Stimulated activated memory B cell treated with anti-CD40 and anti-IgM and Interleukin-4, amounts not matched to agents 10 μg/mL and 1 μg/mL and 100 μg/mL, for 72 hours (primary cell): ENCODE measurements around the gene RPL29.

Experiments used
- ATAC-seq: fragments of 150-1000 bp; cut with Tn5 transposase; 2 replicates; pipeline ENCODE4 v1.10.0; 2021
- H3K27ac Mint-ChIP-seq: one replicate; pipeline ENCODE4 v1.8.0; 2022; ENCODE audit warnings: mild to moderate bottlenecking, mixed read lengths
- H3K27me3 Mint-ChIP-seq: one replicate; pipeline ENCODE4 v1.8.0; 2022; ENCODE audit warnings: mixed read lengths
- H3K36me3 Mint-ChIP-seq: one replicate; pipeline ENCODE4 v1.8.0; 2022; ENCODE audit warnings: mixed read lengths
- H3K4me1 Mint-ChIP-seq: one replicate; pipeline ENCODE4 v1.8.0; 2022; ENCODE audit warnings: mixed read lengths
- H3K4me3 Mint-ChIP-seq: one replicate; pipeline ENCODE4 v1.8.0; 2022; ENCODE audit warnings: mild to moderate bottlenecking, moderate library complexity, mixed read lengths
- H3K9me3 Mint-ChIP-seq: one replicate; pipeline ENCODE4 v1.8.0; 2022; ENCODE audit warnings: mixed read lengths

Gene RPL29

GRCh38 chr3:52020796-52021195, 25.1 kb upstream of the RPL29 start:
- H3K27ac Mint-ChIP-seq: no peak overlapping the region
- H3K9me3 Mint-ChIP-seq: no peaks in the 10 kb centered on the region
- no peak overlapping the region for H3K4me3 Mint-ChIP-seq
- ATAC-seq: no peak
- peaks cover 25% of the 10 kb centered on the region for H3K27me3 Mint-ChIP-seq
- no peaks in the 10 kb centered on the region for H3K36me3 Mint-ChIP-seq
- H3K4me1 Mint-ChIP-seq: peaks cover 36% of the 10 kb centered on the region

GRCh38 chr3:52019352-52020080, 23.8 kb upstream of the RPL29 start:
- H3K27ac Mint-ChIP-seq: no peak overlapping the region
- H3K9me3 Mint-ChIP-seq: no peaks in the 10 kb centered on the region
- H3K36me3 Mint-ChIP-seq: no peaks in the 10 kb centered on the region
- peaks cover 30% of the 10 kb centered on the region for H3K4me1 Mint-ChIP-seq
- peaks cover 23% of the 10 kb centered on the region for H3K27me3 Mint-ChIP-seq
- ATAC-seq: no peak
- H3K4me3 Mint-ChIP-seq: no peak overlapping the region

- Mint-ChIP-seq H3K4me1 (peaks cover 19% of the 10 kb centered on the region), H3K27me3 (peaks cover 17% of the 10 kb centered on the region), H3K36me3 (no peaks in the 10 kb centered on the region), H3K9me3 (no peaks in the 10 kb centered on the region), H3K27ac (no peak overlapping the region), H3K4me3 (no peak overlapping the region)
- ATAC-seq: no peak
Observed at GRCh38 chr3:52018319-52019000, 22.8 kb upstream of the RPL29 start.

GRCh38 chr3:52017586-52017985, 21.9 kb upstream of the RPL29 start:
- H3K9me3 Mint-ChIP-seq: no peaks in the 10 kb centered on the region
- no peak overlapping the region for H3K4me3 Mint-ChIP-seq
- H3K27ac Mint-ChIP-seq: no peak overlapping the region
- peaks cover 17% of the 10 kb centered on the region for H3K27me3 Mint-ChIP-seq
- no peak for ATAC-seq
- peaks cover 13% of the 10 kb centered on the region for H3K4me1 Mint-ChIP-seq
- no peaks in the 10 kb centered on the region for H3K36me3 Mint-ChIP-seq

GRCh38 chr3:52015438-52016228, 19.9 kb upstream of the RPL29 start:
- Mint-ChIP-seq H3K27me3 (peaks cover 17% of the 10 kb centered on the region), H3K4me1 (no peaks in the 10 kb centered on the region), H3K4me3 (no peak overlapping the region), H3K36me3 (no peaks in the 10 kb centered on the region), H3K9me3 (no peaks in the 10 kb centered on the region), H3K27ac (no peak overlapping the region)
- ATAC-seq: no peak

- Mint-ChIP-seq H3K4me1 (no peaks in the 10 kb centered on the region), H3K27ac (no peak overlapping the region), H3K9me3 (no peaks in the 10 kb centered on the region), H3K4me3 (no peak overlapping the region), H3K27me3 (peaks cover 17% of the 10 kb centered on the region), H3K36me3 (no peaks in the 10 kb centered on the region)
- ATAC-seq: no peak
Observed at GRCh38 chr3:52014613-52015012, 18.9 kb upstream of the RPL29 start.

- no peak overlapping the region for H3K4me3 Mint-ChIP-seq
- H3K9me3 Mint-ChIP-seq: no peaks in the 10 kb centered on the region
- H3K4me1 Mint-ChIP-seq: no peaks in the 10 kb centered on the region
Observed at GRCh38 chr3:52013802-52014598, 18.3 kb upstream of the RPL29 start.

GRCh38 chr3:52012699-52013098, 17.0 kb upstream of the RPL29 start:
- no peak for ATAC-seq
- H3K4me1 Mint-ChIP-seq: no peaks in the 10 kb centered on the region
- peaks cover 15% of the 10 kb centered on the region for H3K27me3 Mint-ChIP-seq
- H3K4me3 Mint-ChIP-seq: no peak overlapping the region
- H3K36me3 Mint-ChIP-seq: no peaks in the 10 kb centered on the region
- H3K9me3 Mint-ChIP-seq: no peaks in the 10 kb centered on the region
- no peak overlapping the region for H3K27ac Mint-ChIP-seq

More at GRCh38 chr3:52013802-52014598, 18.3 kb upstream of the RPL29 start:
- no peaks in the 10 kb centered on the region for H3K36me3 Mint-ChIP-seq
- H3K27me3 Mint-ChIP-seq: peaks cover 17% of the 10 kb centered on the region
- ATAC-seq: no peak
- no peak overlapping the region for H3K27ac Mint-ChIP-seq

GRCh38 chr3:52010431-52010830, 14.7 kb upstream of the RPL29 start:
- H3K4me1 Mint-ChIP-seq: no peaks in the 10 kb centered on the region
- no peaks in the 10 kb centered on the region for H3K9me3 Mint-ChIP-seq
- no peak overlapping the region for H3K27ac Mint-ChIP-seq
- no peaks in the 10 kb centered on the region for H3K27me3 Mint-ChIP-seq
- H3K4me3 Mint-ChIP-seq: no peak overlapping the region
- H3K36me3 Mint-ChIP-seq: no peaks in the 10 kb centered on the region
- ATAC-seq: no peak

- Mint-ChIP-seq H3K9me3 (no peaks in the 10 kb centered on the region), H3K27me3 (no peaks in the 10 kb centered on the region), H3K27ac (no peak overlapping the region)
Observed at GRCh38 chr3:52007291-52007690, 11.6 kb upstream of the RPL29 start.

GRCh38 chr3:52006820-52007133, 11.1 kb upstream of the RPL29 start:
- H3K4me1 Mint-ChIP-seq: peaks cover 2% of the 10 kb centered on the region
- H3K9me3 Mint-ChIP-seq: no peaks in the 10 kb centered on the region

More at GRCh38 chr3:52007291-52007690, 11.6 kb upstream of the RPL29 start:
- H3K4me3 Mint-ChIP-seq: no peak overlapping the region
- ATAC-seq: no peak
- H3K4me1 Mint-ChIP-seq: no peaks in the 10 kb centered on the region
- no peaks in the 10 kb centered on the region for H3K36me3 Mint-ChIP-seq

GRCh38 chr3:52006017-52006819, 10.5 kb upstream of the RPL29 start:
- Mint-ChIP-seq H3K27ac (no peak overlapping the region), H3K4me3 (no peak overlapping the region), H3K9me3 (no peaks in the 10 kb centered on the region), H3K27me3 (no peaks in the 10 kb centered on the region), H3K4me1 (peaks cover 7% of the 10 kb centered on the region), H3K36me3 (no peaks in the 10 kb centered on the region)
- no peak for ATAC-seq

More at GRCh38 chr3:52006820-52007133, 11.1 kb upstream of the RPL29 start:
- Mint-ChIP-seq H3K36me3 (no peaks in the 10 kb centered on the region), H3K27me3 (no peaks in the 10 kb centered on the region), H3K4me3 (no peak overlapping the region), H3K27ac (no peak overlapping the region)
- no peak for ATAC-seq

GRCh38 chr3:52005571-52005986, 9.9 kb upstream of the RPL29 start:
- Mint-ChIP-seq H3K4me3 (no peak overlapping the region), H3K36me3 (no peaks in the 10 kb centered on the region), H3K9me3 (no peaks in the 10 kb centered on the region), H3K27me3 (no peaks in the 10 kb centered on the region), H3K27ac (no peak overlapping the region), H3K4me1 (peaks cover 7% of the 10 kb centered on the region)
- no peak for ATAC-seq

GRCh38 chr3:52004906-52005395, 9.3 kb upstream of the RPL29 start:
- Mint-ChIP-seq H3K27ac (no peak overlapping the region), H3K4me1 (peaks cover 7% of the 10 kb centered on the region), H3K9me3 (no peaks in the 10 kb centered on the region), H3K36me3 (no peaks in the 10 kb centered on the region), H3K4me3 (no peak overlapping the region), H3K27me3 (no peaks in the 10 kb centered on the region)
- no peak for ATAC-seq
